HepG2 (cell line): ENCODE data around the gene BOLA3. TPM values are rescaled to one million over a fixed set of nuclear protein-coding genes. Genes with fewer than 3 reads are reported as not detected.
A peak's percentile ranks its signal among the peaks of the same experiment; 100 is the strongest.

Experiments
- FOXJ3 ChIP-seq: sonication (generic); formaldehyde crosslinking; IDR thresholded peaks from 2 replicates; pipeline ENCODE4 v1.4.0; 2020; ENCODE audit warnings: missing genetic modification reagents, mild to moderate bottlenecking, borderline replicate concordance
- GATAD1 ChIP-seq: IDR thresholded peaks from 2 replicates; pipeline ENCODE4 v1.6.1; 2016; ENCODE audit warnings: missing genetic modification reagents, missing compliant biosample characterization
- GMEB1 ChIP-seq: sonication (generic); formaldehyde crosslinking; IDR thresholded peaks from 2 replicates; pipeline ENCODE4 v1.5.1; 2020; ENCODE audit warnings: missing genetic modification reagents, mild to moderate bottlenecking, borderline replicate concordance
- HMGA1 ChIP-seq: sonication (generic); formaldehyde crosslinking; conservative IDR thresholded peaks from 2 replicates; pipeline ENCODE4 v1.4.0; 2020; ENCODE audit warnings: missing genetic modification reagents
- KDM3A ChIP-seq: IDR thresholded peaks from 2 replicates; pipeline ENCODE4 v1.6.1; 2018; ENCODE audit warnings: low read depth, missing compliant biosample characterization
- KDM5B ChIP-seq: sonication (generic); formaldehyde crosslinking; IDR thresholded peaks from 2 replicates; pipeline ENCODE4 v1.4.0; 2020; ENCODE audit warnings: missing genetic modification reagents, mild to moderate bottlenecking, borderline replicate concordance
- KLF9 ChIP-seq: IDR thresholded peaks from 2 replicates; pipeline ENCODE4 v1.6.1; 2016; ENCODE audit warnings: low read depth
- MAX ChIP-seq: IDR thresholded peaks from 2 replicates; pipeline ENCODE4 v1.6.1; 2012; ENCODE audit warnings: inconsistent platforms
- MTF2 ChIP-seq: sonication (generic); formaldehyde crosslinking; IDR thresholded peaks from 2 replicates; pipeline ENCODE4 v1.5.0; 2020; ENCODE audit warnings: missing genetic modification reagents, borderline replicate concordance
- PHF20 ChIP-seq: sonication (generic); formaldehyde crosslinking; IDR thresholded peaks from 2 replicates; pipeline ENCODE4 v1.5.0; 2020; ENCODE audit warnings: mild to moderate bottlenecking, missing genetic modification reagents
- SETDB1 ChIP-seq: sonication (generic); formaldehyde crosslinking; IDR thresholded peaks from 2 replicates; pipeline ENCODE4 v1.5.1; 2020; ENCODE audit warnings: missing genetic modification reagents, mild to moderate bottlenecking, borderline replicate concordance
- SMAD1 ChIP-seq: sonication (generic); formaldehyde crosslinking; IDR thresholded peaks from 2 replicates; pipeline ENCODE4 v1.4.0; 2020; ENCODE audit warnings: missing genetic modification reagents, low read depth, mild to moderate bottlenecking, borderline replicate concordance
- THAP11 ChIP-seq: IDR thresholded peaks from 2 replicates; pipeline ENCODE4 v1.6.1; 2016; ENCODE audit warnings: missing biosample characterization, missing genetic modification reagents
- USF2 ChIP-seq, 2 experiments: sonication (generic) in 1 of 2; formaldehyde crosslinking in 1 of 2; IDR thresholded peaks; 2 replicates each; pipeline versions ENCODE4 v1.5.1 to v1.6.1; 2011 to 2020; ENCODE audit warnings: borderline replicate concordance in 1 of 2, low read depth in 1 of 2, low read length in 1 of 2, mild to moderate bottlenecking in 1 of 2, missing genetic modification reagents in 1 of 2, moderate library complexity in 1 of 2
- ZBTB8A ChIP-seq: sonication (generic); formaldehyde crosslinking; IDR thresholded peaks from 2 replicates; pipeline ENCODE4 v1.4.0; 2020; ENCODE audit warnings: mild to moderate bottlenecking, low read depth, missing genetic modification reagents, borderline replicate concordance
- ZC3H4 ChIP-seq: sonication (generic); formaldehyde crosslinking; IDR thresholded peaks from 2 replicates; pipeline ENCODE4 v1.4.0; 2020; ENCODE audit warnings: missing genetic modification reagents, borderline replicate concordance
- ZNF513 ChIP-seq: sonication (generic); formaldehyde crosslinking; conservative IDR thresholded peaks from 2 replicates; pipeline ENCODE4 v1.5.0; 2020; ENCODE audit warnings: missing genetic modification reagents
- ZNF780A ChIP-seq: sonication (generic); formaldehyde crosslinking; IDR thresholded peaks from 2 replicates; pipeline ENCODE4 v1.8.0; 2022; ENCODE audit warnings: mild to moderate bottlenecking, missing genetic modification reagents, moderate library complexity
- polyA plus RNA-seq, 8 experiments: library from polyadenylated mRNA; depleted of rRNA in 3 of 8; stranded (reverse) in 7 of 8; unstranded in 1 of 8; fragments of >200 nt; fragmentation: Illumina TruSeq in 4 of 8; extraction: Trizol in 4 of 8; gene quantifications; 2 replicates each; pipeline versions ENCODE4 v1.2.1 to v1.2.3, GENCODE V29; 2011 to 2016; ENCODE audit warnings: low read depth in 4 of 8, missing spikeins in 1 of 8, mixed read lengths in 1 of 8; ENCODE audit not compliant: insufficient read depth in 1 of 8
- total RNA-seq, 5 experiments: library from RNA; depleted of rRNA; stranded (reverse); fragments of >200 nt; fragmentation: Illumina TruSeq; extraction: Trizol; gene quantifications; 2 replicates each; pipeline ENCODE4 v1.2.3, GENCODE V29; 2016; ENCODE audit warnings: low read depth in 1 of 5

The BOLA3 gene
- total and polyA plus RNA-seq, 2 of the 13 experiments (the other 11 are each of a cell fraction or from before 2014, with no cell fraction given) = 89.7 to 170 TPM

GRCh38 chr2:74147727-74148456 lies at the start of gene BOLA3 (continued):
- TF ChIP-seq MAX = peak; percentile 62
- no peak for TF ChIP-seq SETDB1 (CRISPR knock-in tag)
- TF ChIP-seq SMAD1 (CRISPR knock-in tag) = peak; percentile 7; the same call in 1 of the 2 replicates
- TF ChIP-seq KDM5B (CRISPR knock-in tag) = peak; percentile 88
- peak; percentile 93 for TF ChIP-seq GMEB1 (CRISPR knock-in tag)
- no peak for TF ChIP-seq ZNF513
- peak; percentile 89 for TF ChIP-seq THAP11 (CRISPR knock-in tag)
- peak; percentile 91 for TF ChIP-seq PHF20 (CRISPR knock-in tag)
- TF ChIP-seq USF2 (IDR thresholded peaks at IDR 0.05; ENCODE audit: low read depth, low read length) = no peak
- no peak; the same call in 1 of the 2 replicates for TF ChIP-seq USF2 (CRISPR knock-in tag; IDR thresholded peaks at IDR 0.05; ENCODE audit: borderline replicate concordance)
- TF ChIP-seq MTF2 (CRISPR knock-in tag) = peak; percentile 94; the same call in 1 of the 2 replicates
- no peak for TF ChIP-seq FOXJ3 (CRISPR knock-in tag)
- 0 out of 2 replicates have a peak, but pooled peaks have one; percentile 2 for TF ChIP-seq KLF9 (CRISPR knock-in tag)
- no peak for TF ChIP-seq KDM3A (CRISPR knock-in tag)
- no peak for TF ChIP-seq HMGA1 (CRISPR knock-in tag)
- TF ChIP-seq ZNF780A (CRISPR knock-in tag) = no peak
- peak; percentile 82 for TF ChIP-seq ZBTB8A (CRISPR knock-in tag)
- TF ChIP-seq GATAD1 = peak; percentile 93
- TF ChIP-seq ZC3H4 (CRISPR knock-in tag) = no peak
